Muscle of arm (tissue), 12 donors: ENCODE data around the gene RAD51AP1. TPM values are rescaled to one million over a fixed set of nuclear protein-coding genes. Genes with fewer than 3 reads are reported as not detected.

Source experiments
- DNase-seq: peaks from one replicate; pipeline ENCODE4 v3.0.0-alpha.2; 2013
- polyA plus RNA-seq, 12 donors: library from polyadenylated mRNA; unstranded; fragments of 120-200 nt; gene quantifications; one replicate each; pipeline ENCODE4 v1.2.1, GENCODE V29; 2013; ENCODE audit not compliant: insufficient read length in 12 of 12

RAD51AP1 gene
- polyA plus RNA-seq, 12 donors, result 6.7 to 27.6 (median 13.5) TPM; not detected in 1

DNA sequence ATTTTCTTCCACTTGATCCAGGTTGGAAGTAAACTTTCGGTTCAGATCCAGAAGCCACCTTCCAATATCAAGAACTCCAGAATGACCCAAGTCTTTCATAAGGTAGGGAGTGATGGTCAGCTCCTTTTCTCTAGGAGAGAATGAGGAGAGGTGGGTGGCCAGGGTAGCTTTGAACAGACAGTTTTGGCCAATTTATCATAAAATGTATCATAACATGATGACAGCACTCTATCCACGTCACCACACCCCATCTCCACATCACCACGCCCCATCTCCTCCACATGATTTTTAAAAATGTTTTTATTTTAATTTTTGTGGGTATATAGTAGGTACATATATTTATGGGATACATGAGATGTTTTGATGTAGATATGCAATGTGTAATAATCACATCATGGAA, 50.2 kb downstream of the RAD51AP1 start:
- no peak for DNase-seq

DNA sequence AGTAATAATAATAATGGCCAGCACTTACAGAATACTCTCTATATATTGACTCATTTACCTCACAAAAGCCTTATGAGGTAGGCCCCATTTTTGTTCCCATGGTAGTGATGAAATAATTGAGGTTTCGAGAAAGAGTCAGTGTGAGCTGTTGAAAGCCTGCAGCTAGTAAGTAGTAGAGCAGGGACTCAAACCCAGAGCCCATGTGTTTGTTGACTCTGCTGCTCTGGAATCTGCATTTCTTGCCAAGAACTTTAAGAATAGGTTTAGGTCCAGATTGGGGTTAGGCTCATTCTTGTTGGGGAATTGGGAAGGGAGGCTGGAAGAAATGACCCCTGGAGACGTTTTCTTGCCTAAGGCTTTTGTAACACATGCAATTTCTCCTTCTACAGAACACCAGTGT, 51.3 kb downstream of the RAD51AP1 start:
- DNase-seq, result no peak

DNA sequence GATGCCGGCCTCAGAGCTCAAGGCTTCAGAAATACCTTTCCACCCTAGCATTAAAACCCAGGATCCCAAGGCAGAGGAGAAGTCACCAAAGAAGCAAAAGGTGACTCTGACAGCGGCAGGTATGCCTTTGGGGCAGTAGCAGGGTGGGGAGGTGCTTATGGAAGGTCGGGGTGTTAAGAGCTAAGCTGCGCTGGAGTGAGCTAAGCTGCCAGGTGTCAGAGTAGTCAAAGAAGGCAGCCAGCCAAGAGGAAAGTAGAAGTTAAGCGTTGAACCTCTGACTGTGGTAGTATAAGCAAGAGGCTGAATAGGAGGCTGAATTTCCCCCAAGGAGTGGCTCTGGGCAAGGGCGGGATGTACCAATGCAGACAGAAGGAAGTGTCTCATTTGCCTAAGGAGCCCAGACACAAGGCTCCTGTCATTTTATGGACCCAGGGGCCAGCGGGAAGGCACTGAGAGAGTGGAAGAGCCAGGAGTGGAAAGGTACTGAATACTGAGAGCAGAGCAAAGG, 52.5 kb downstream of the RAD51AP1 start:
- DNase-seq, result no peak

DNA sequence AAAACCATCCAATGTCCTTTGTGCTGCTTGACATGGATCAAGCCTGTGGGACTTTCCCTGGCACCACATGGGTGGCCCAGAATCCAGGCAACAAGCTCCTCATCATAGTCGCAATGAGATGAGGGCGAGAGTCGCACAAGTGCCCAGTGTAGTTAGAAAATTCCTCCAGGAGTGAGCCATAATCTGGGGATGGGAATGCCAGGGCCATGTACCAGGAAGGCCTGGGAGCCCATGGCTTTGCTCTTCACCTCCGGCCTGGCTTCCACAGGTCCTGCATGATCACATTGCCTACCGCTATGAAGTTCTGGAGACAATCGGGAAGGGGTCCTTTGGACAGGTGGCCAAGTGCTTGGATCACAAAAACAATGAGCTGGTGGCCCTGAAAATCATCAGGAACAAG, 57.2 kb downstream of the RAD51AP1 start:
- DNase-seq, result no peak

DNA sequence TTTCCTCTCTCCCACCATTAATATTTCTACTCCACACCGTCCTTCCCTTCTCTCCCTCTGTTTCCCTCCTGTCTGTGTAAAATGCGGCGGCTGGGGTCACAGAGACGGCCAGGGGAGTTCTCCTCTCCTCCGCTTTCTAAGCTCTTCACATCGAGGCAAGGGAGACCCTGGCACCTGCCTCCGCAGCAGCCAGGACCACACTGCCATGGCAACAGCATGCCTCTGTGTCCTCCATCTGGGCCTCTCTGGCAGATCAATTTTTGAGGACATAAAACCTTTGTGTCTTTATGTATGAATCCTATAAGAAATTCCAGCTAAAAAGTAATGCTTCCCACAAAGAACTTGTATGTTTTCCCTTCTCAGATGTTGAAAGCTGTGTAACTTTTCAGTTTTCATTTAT, 64.7 kb downstream of the RAD51AP1 start:
- DNase-seq, result no peak

DNA sequence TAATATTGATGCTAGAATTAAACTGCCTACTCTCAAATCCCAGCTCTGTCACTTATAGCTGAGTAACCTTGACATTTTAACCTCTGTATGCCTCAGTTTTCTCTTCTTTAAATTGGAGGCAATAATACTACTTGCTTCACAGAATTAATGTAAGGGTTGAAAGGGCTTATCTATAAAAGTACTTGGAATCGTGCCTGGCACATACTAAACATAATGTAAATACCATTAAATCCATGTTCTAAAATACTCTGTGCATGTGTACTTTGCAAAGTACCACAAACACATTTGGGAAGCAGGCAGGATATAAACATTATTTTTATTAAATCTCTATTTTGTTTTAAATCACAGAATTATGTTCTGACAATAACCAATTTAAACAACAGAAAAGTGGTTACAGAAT, 65.3 kb downstream of the RAD51AP1 start:
- DNase-seq, result no peak

DNA sequence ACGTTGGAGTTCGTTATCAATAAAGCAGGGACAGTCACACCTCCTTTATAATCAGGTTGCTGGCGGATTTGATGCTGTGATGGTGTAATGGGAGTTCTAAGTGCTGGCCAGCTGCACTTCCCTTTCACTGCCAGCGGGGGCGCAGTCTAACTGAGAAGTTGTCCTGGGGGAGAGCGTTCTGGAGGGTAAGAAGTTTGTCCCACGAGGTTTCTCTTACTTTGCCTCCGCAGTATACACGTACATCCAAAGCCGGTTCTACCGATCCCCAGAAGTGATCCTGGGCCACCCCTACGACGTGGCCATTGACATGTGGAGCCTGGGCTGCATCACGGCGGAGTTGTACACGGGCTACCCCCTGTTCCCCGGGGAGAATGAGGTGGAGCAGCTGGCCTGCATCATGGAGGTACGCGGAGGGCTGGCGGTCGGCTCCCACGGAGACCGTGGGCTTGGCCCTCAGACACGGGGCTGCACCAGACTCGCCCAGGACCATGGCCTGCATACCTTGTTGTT, 66.0 kb downstream of the RAD51AP1 start:
- DNase-seq, result peak; percentile 53

DNA sequence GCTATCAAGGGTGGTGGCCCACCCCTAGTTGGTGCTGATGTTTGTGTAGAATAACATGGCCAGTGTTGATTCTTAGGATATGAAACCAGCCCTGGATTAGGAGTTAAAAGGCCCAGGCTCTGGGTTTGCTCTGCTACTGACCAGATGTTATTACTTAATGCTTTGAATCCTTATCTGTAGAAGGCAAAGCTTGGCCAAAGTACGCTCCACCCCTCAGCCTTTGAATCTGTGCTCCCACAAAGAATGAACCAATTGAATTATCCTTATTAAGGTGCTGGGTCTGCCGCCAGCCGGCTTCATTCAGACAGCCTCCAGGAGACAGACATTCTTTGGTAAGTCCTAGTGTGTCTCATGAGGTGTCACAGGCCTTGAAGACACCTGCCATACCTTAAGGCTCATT, 68.4 kb downstream of the RAD51AP1 start:
- DNase-seq, result no peak

DNA sequence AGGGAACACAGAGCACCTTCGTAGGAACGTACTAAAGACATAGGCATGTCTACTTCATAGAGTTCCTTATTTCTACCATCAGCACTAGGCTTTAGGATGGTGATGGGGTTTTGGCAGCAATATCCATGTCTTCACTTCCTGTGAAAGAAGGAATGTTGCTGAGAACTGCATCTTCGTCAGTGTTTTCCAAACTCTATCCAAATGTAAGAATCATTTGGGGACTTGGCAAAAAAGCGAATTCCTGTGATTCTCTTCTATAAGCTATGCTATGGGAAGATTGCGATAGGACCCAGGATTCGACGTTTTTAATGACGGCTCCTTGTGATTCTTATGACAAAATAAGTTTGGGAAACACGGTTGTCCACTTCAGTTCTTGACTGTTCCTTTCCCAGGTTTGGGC, 70.4 kb downstream of the RAD51AP1 start:
- DNase-seq, result no peak

Other genes starting within 250 kb of the RAD51AP1 start
- gene TIGAR, start 217.7 kb upstream of the RAD51AP1 start, polyA plus RNA-seq, result 10 to 100 TPM in 1 of 12 donors, 1 to 10 TPM in 10, not detected in 1; 5.1 to 13.4 (median 6.9) TPM
- under 1 TPM in 10 of 12 donors, not detected in 2; 0.05 to 0.21 (median 0.13) TPM for gene FGF23, start 159.2 kb upstream of the RAD51AP1 start, polyA plus RNA-seq
- 10 to 100 TPM in 11 of 12 donors, not detected in 1; 12.8 to 49.3 (median 37.2) TPM for gene FGF6, start 93.1 kb upstream of the RAD51AP1 start, polyA plus RNA-seq
- 10 to 100 TPM in 10 of 12 donors, not detected in 2; 15.2 to 33.2 (median 19.3) TPM for gene DYRK4, start 23.3 kb downstream of the RAD51AP1 start, polyA plus RNA-seq
- 1 to 10 TPM in 5 of 12 donors, under 1 TPM in 5, not detected in 2; 0.76 to 1.4 (median 1.0) TPM for gene AKAP3, start 110.2 kb downstream of the RAD51AP1 start, polyA plus RNA-seq
- 10 to 100 TPM in 11 of 12 donors, not detected in 1; 43.5 to 89.0 (median 74.7) TPM for gene NDUFA9, start 110.2 kb downstream of the RAD51AP1 start, polyA plus RNA-seq
- gene GALNT8, start 181.5 kb downstream of the RAD51AP1 start, polyA plus RNA-seq, result 1 to 10 TPM in 10 of 12 donors, not detected in 2; 3.3 to 6.1 (median 5.5) TPM